HepG2 (cell line): ENCODE data around the gene ORC4. TPM values are rescaled to one million over a fixed set of nuclear protein-coding genes. Genes with fewer than 3 reads are reported as not detected.
A peak's percentile ranks its signal among the peaks of the same experiment; 100 is the strongest.

Experiments used
- ARNTL ChIP-seq: sonication (generic); formaldehyde crosslinking; IDR thresholded peaks from 2 replicates; pipeline ENCODE4 v1.4.0; 2020; ENCODE audit warnings: mild to moderate bottlenecking, missing genetic modification reagents
- CENPBD1 ChIP-seq: sonication (generic); formaldehyde crosslinking; IDR thresholded peaks from 2 replicates; pipeline ENCODE4 v1.8.0; 2022; ENCODE audit warnings: missing genetic modification reagents, low read depth, mild to moderate bottlenecking, borderline replicate concordance
- FLYWCH1 ChIP-seq: sonication (generic); formaldehyde crosslinking; IDR thresholded peaks from 2 replicates; pipeline ENCODE4 v1.8.1; 2023; ENCODE audit warnings: mild to moderate bottlenecking, missing genetic modification reagents
- JUND ChIP-seq: sonication (generic); formaldehyde crosslinking; IDR thresholded peaks from 2 replicates; pipeline ENCODE4 v1.8.0; 2022; ENCODE audit warnings: mild to moderate bottlenecking, missing genetic modification reagents
- KDM4B ChIP-seq: sonication (generic); formaldehyde crosslinking; IDR thresholded peaks from 2 replicates; pipeline ENCODE4 v1.4.0; 2020; ENCODE audit warnings: missing genetic modification reagents
- KDM6A ChIP-seq: IDR thresholded peaks from 2 replicates; pipeline ENCODE4 v1.6.1; 2016; ENCODE audit warnings: low read depth
- MAF1 ChIP-seq: sonication (generic); formaldehyde crosslinking; IDR thresholded peaks from 2 replicates; pipeline ENCODE4 v1.5.0; 2020; ENCODE audit warnings: missing genetic modification reagents, borderline replicate concordance
- MAZ ChIP-seq, 2 experiments: sonication (generic) in 1 of 2; formaldehyde crosslinking in 1 of 2; IDR thresholded peaks; 2 replicates each; pipeline versions ENCODE4 v1.5.0 to v1.6.1; 2012 to 2020; ENCODE audit warnings: low read depth in 2 of 2, mild to moderate bottlenecking in 2 of 2, borderline replicate concordance in 1 of 2, improper control_type of control experiment in 1 of 2, low read length in 1 of 2, missing genetic modification reagents in 1 of 2, moderate library complexity in 1 of 2
- MEIS1 ChIP-seq: sonication (generic); formaldehyde crosslinking; IDR thresholded peaks from 2 replicates; pipeline ENCODE4 v1.9.0; 2021; ENCODE audit warnings: mild to moderate bottlenecking, missing genetic modification reagents, moderate library complexity, borderline replicate concordance
- NCOA1 ChIP-seq: sonication (generic); formaldehyde crosslinking; IDR thresholded peaks from 2 replicates; pipeline ENCODE4 v1.9.0; 2021; ENCODE audit warnings: missing genetic modification reagents
- POLR2G ChIP-seq: fragments of 200-400 bp; formaldehyde crosslinking; IDR thresholded peaks from 2 replicates; pipeline ENCODE4 v1.6.1; 2018; ENCODE audit warnings: mild to moderate bottlenecking, low read depth, low read length, moderate library complexity
- ZFP1 ChIP-seq: IDR thresholded peaks from 2 replicates; pipeline ENCODE4 v1.6.1; 2016
- ZFP37 ChIP-seq: sonication (generic); formaldehyde crosslinking; IDR thresholded peaks from 2 replicates; pipeline ENCODE4 v1.4.0; 2020; ENCODE audit warnings: missing genetic modification reagents, borderline replicate concordance
- ZKSCAN1 ChIP-seq: fragments of 150-350 bp; IDR thresholded peaks from 2 replicates; pipeline ENCODE4 v1.6.1; 2014; ENCODE audit warnings: low read length
- ZNF160 ChIP-seq: sonication (generic); formaldehyde crosslinking; IDR thresholded peaks from 2 replicates; pipeline ENCODE4 v1.8.0; 2022; ENCODE audit warnings: mild to moderate bottlenecking, inconsistent platforms, missing genetic modification reagents
- ZNF180 ChIP-seq: sonication (generic); formaldehyde crosslinking; IDR thresholded peaks from 2 replicates; pipeline ENCODE4 v1.4.0; 2020; ENCODE audit warnings: low read depth, missing genetic modification reagents, borderline replicate concordance
- ZNF251 ChIP-seq: sonication (generic); formaldehyde crosslinking; IDR thresholded peaks from 2 replicates; pipeline ENCODE4 v1.9.0; 2021; ENCODE audit warnings: mild to moderate bottlenecking, missing genetic modification reagents
- ZNF430 ChIP-seq: sonication (generic); formaldehyde crosslinking; IDR thresholded peaks from 2 replicates; pipeline ENCODE4 v1.9.0; 2021; ENCODE audit warnings: mild to moderate bottlenecking, missing genetic modification reagents
- ZNF558 ChIP-seq: sonication (generic); formaldehyde crosslinking; IDR thresholded peaks from 2 replicates; pipeline ENCODE4 v1.9.0; 2022; ENCODE audit warnings: mild to moderate bottlenecking, missing genetic modification reagents, borderline replicate concordance
- ZNF607 ChIP-seq: sonication (generic); formaldehyde crosslinking; IDR thresholded peaks from 2 replicates; pipeline ENCODE4 v1.5.1; 2020; ENCODE audit warnings: missing genetic modification reagents, mild to moderate bottlenecking, borderline replicate concordance
- polyA plus RNA-seq, 8 experiments: library from polyadenylated mRNA; depleted of rRNA in 3 of 8; stranded (reverse) in 7 of 8; unstranded in 1 of 8; fragments of >200 nt; fragmentation: Illumina TruSeq in 4 of 8; extraction: Trizol in 4 of 8; gene quantifications; 2 replicates each; pipeline versions ENCODE4 v1.2.1 to v1.2.3, GENCODE V29; 2011 to 2016; ENCODE audit warnings: low read depth in 4 of 8, missing spikeins in 1 of 8, mixed read lengths in 1 of 8; ENCODE audit not compliant: insufficient read depth in 1 of 8
- total RNA-seq, 5 experiments: library from RNA; depleted of rRNA; stranded (reverse); fragments of >200 nt; fragmentation: Illumina TruSeq; extraction: Trizol; gene quantifications; 2 replicates each; pipeline ENCODE4 v1.2.3, GENCODE V29; 2016; ENCODE audit warnings: low read depth in 1 of 5
- TF ChIP-seq, protein P1 (sequence below): IDR thresholded peaks from 2 replicates; pipeline ENCODE4 v1.6.1; 2016; ENCODE audit warnings: missing biosample characterization, missing genetic modification reagents, low read depth
- TF ChIP-seq, protein P2 (sequence below): IDR thresholded peaks from 2 replicates; pipeline ENCODE4 v1.6.1; 2012; ENCODE audit warnings: low read depth, low read length, improper control_type of control experiment
- TF ChIP-seq, protein P3 (sequence below): sonication (generic); formaldehyde crosslinking; IDR thresholded peaks from 2 replicates; pipeline ENCODE4 v1.4.0; 2020; ENCODE audit warnings: mild to moderate bottlenecking, missing genetic modification reagents, borderline replicate concordance

The ORC4 gene
- total and polyA plus RNA-seq, 2 of the 13 experiments (the other 11 are each of a cell fraction or from before 2014, with no cell fraction given): 28.6 to 84.8 TPM

DNA sequence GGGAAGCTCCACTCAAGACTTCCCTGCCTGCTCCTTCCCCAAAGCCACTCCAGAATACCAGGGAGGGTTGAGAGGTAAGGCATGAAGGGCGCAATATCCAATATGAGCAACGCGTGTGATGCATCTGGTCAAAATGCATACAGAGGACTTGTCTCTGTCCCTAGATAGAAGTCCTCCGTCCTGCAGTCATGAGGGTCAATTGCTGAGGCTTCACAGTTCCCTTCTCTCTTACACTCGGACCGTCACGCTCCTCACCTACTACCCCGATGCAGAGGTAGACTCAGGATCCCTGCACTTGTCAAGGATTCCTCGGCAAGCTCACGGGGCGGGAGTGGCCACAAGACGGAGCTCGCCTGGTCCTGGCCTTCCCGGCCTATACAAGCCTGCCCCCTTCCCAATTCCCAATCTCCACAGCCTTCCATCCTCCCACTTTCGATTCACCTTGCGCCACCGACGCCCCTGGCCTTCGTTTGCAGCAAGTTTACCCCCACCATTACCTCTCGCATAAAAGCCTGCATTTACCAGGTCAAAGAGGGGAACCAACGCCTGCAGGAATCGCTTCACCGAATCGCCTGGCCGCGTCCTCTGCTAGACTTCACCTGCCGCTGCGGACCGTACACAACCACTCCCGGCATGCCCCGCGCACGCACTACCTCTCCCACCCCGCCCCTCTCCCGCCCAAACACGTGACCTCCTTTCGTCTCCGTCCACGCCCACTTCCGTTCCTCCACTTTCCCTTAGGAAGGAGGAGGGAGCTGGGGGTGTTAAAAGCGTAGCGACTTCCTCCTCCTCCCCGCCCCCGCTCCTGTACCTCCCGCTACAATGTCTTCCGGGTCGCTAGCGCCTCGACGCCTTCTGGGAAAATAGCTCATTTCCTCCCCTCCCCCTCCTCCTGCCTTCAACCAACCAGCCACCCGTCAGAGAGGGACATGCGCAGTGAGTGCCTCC lies at the start of gene ORC4 (continued):
- peak; percentile 96 for TF ChIP-seq ZFP37 (CRISPR knock-in tag)
- TF ChIP-seq MAF1 (CRISPR knock-in tag): peak; percentile 93
- peak; percentile 17; the same call in 1 of the 2 replicates for TF ChIP-seq ZFP1 (CRISPR knock-in tag)
- TF ChIP-seq ARNTL (CRISPR knock-in tag): peak; percentile 94
- TF ChIP-seq JUND (CRISPR knock-in tag): peak; percentile 59; the same call in 1 of the 2 replicates
- TF ChIP-seq MAZ (IDR thresholded peaks at IDR 0.05; ENCODE audit: borderline replicate concordance, low read depth, low read length): peak; percentile 98
- peak; percentile 96 for TF ChIP-seq MAZ (CRISPR knock-in tag; IDR thresholded peaks at IDR 0.05; ENCODE audit: low read depth)
- peak; percentile 8; the same call in 1 of the 2 replicates for TF ChIP-seq ZKSCAN1
- peak; percentile 91; the same call in 1 of the 2 replicates for TF ChIP-seq ZNF607 (CRISPR knock-in tag)
- TF ChIP-seq KDM6A (CRISPR knock-in tag): peak; percentile 58; the same call in 1 of the 2 replicates
- TF ChIP-seq, protein P1, sequence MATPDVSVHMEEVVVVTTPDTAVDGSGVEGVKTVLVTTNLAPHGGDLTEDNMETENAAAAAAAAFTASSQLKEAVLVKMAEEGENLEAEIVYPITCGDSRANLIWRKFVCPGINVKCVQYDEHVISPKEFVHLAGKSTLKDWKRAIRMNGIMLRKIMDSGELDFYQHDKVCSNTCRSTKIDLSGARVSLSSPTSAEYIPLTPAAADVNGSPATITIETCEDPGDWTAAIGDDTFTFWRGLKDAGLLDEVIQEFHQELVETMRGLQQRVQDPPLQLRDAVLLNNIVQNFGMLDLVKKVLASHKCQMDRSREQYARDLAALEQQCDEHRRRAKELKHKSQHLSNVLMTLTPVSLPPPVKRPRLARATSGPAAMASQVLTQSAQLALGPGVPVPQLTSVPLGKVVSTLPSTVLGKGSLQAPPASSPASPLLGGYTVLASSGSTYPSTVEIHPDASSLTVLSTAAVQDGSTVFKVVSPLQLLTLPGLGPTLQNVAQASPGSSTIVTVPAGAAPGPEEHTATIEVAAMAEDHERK (CRISPR knock-in tag): peak; percentile 36; the same call in 1 of the 2 replicates
- TF ChIP-seq NCOA1 (CRISPR knock-in tag): no peak
- peak; percentile 95 for TF ChIP-seq ZNF430 (CRISPR knock-in tag)
- TF ChIP-seq, protein P2, sequence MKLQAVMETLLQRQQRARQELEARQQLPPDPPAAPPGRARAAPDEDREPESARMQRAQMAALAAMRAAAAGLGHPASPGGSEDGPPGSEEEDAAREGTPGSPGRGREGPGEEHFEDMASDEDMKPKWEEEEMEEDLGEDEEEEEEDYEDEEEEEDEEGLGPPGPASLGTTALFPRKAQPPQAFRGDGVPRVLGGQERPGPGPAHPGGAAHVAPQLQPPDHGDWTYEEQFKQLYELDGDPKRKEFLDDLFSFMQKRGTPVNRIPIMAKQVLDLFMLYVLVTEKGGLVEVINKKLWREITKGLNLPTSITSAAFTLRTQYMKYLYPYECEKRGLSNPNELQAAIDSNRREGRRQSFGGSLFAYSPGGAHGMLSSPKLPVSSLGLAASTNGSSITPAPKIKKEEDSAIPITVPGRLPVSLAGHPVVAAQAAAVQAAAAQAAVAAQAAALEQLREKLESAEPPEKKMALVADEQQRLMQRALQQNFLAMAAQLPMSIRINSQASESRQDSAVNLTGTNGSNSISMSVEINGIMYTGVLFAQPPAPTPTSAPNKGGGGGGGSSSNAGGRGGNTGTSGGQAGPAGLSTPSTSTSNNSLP: peak; percentile 40; the same call in 1 of the 2 replicates
- TF ChIP-seq ZNF180 (CRISPR knock-in tag): no peak
- TF ChIP-seq KDM4B (CRISPR knock-in tag): no peak; the same call in 1 of the 2 replicates
- no peak; the same call in 1 of the 2 replicates for TF ChIP-seq CENPBD1 (CRISPR knock-in tag)
- TF ChIP-seq, protein P3, sequence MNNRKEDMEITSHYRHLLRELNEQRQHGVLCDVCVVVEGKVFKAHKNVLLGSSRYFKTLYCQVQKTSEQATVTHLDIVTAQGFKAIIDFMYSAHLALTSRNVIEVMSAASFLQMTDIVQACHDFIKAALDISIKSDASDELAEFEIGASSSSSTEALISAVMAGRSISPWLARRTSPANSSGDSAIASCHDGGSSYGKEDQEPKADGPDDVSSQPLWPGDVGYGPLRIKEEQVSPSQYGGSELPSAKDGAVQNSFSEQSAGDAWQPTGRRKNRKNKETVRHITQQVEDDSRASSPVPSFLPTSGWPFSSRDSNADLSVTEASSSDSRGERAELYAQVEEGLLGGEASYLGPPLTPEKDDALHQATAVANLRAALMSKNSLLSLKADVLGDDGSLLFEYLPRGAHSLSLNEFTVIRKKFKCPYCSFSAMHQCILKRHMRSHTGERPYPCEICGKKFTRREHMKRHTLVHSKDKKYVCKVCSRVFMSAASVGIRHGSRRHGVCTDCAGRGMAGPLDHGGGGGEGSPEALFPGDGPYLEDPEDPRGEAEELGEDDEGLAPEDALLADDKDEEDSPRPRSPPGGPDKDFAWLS (CRISPR knock-in tag): no peak
- TF ChIP-seq ZNF160 (CRISPR knock-in tag): peak; percentile 90
- TF ChIP-seq POLR2G: peak; percentile 95
- TF ChIP-seq FLYWCH1: peak; percentile 26; the same call in 1 of the 2 replicates
- TF ChIP-seq ZNF558 (CRISPR knock-in tag): 0 out of 2 replicates have a peak, but pooled peaks have one; percentile 81
- TF ChIP-seq MEIS1 (CRISPR knock-in tag): peak; percentile 80; the same call in 1 of the 2 replicates
- 0 out of 2 replicates have a peak, but pooled peaks have one; percentile 72 for TF ChIP-seq ZNF251 (CRISPR knock-in tag)
